NB4 (cell line): ENCODE results near the gene SAFB.

ENCODE experiments used
- DNase-seq: peaks from one replicate; pipeline ENCODE4 v3.0.0; 2010; ENCODE audit warnings: low read depth
- H3K4me3 ChIP-seq: one replicate; pipeline ENCODE4 v1.5.1; 2011; ENCODE audit warnings: mild to moderate bottlenecking, low read depth, low read length, moderate library complexity
- MYC ChIP-seq: IDR thresholded peaks from 2 replicates; pipeline ENCODE4 v1.6.1; 2011; ENCODE audit warnings: low read depth, low read length
- POLR2A ChIP-seq: IDR thresholded peaks from 2 replicates; pipeline ENCODE4 v1.6.1; 2011; ENCODE audit warnings: mild to moderate bottlenecking; ENCODE audit not compliant: insufficient read length; ENCODE audit errors: extremely low read depth
- TF ChIP-seq, protein P1 (sequence below): IDR thresholded peaks from 2 replicates; pipeline ENCODE4 v1.6.1; 2011; ENCODE audit warnings: low read depth, low read length
- TF ChIP-seq, protein P2 (sequence below): IDR thresholded peaks from one replicate; pipeline ENCODE4 v1.5.1; 2012; ENCODE audit warnings: low read depth, low read length

The SAFB gene

DNA sequence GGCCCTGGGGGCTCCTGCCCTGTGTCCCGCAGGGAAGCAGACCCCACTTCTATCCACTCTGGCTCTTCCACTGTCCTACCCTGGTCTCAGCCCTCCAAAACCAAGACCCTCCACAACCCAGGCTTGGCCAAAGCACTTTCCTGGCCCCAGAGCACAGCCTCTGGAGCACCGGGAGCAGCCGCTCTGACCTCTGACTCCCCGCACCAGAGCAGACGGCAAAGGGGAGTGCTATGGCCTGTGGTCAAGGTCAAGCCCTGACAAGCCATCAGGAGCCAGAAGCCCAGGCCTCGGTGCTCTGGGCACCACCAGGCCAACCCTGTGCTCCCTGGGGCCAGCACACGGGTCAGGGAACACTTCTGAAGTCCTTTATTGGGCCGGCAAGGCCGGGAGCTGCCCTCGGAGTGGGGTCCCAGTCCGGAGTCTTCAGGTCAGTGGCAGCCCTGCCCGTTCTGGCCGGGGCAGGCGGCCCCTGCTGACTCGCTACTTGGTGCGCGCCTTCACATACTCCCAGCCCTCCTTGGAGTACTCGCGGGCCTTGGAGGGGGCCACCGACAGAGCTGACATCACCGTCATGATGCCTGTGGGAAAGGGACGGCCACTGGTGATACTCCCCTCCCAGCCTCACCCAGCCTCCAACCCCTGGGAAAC is 55.3 kb downstream of the SAFB start:
- TF ChIP-seq MYC (no peak), POLR2A (no peak)
- TF ChIP-seq, protein P1, sequence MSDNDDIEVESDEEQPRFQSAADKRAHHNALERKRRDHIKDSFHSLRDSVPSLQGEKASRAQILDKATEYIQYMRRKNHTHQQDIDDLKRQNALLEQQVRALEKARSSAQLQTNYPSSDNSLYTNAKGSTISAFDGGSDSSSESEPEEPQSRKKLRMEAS = no peak
- TF ChIP-seq, protein P2, sequence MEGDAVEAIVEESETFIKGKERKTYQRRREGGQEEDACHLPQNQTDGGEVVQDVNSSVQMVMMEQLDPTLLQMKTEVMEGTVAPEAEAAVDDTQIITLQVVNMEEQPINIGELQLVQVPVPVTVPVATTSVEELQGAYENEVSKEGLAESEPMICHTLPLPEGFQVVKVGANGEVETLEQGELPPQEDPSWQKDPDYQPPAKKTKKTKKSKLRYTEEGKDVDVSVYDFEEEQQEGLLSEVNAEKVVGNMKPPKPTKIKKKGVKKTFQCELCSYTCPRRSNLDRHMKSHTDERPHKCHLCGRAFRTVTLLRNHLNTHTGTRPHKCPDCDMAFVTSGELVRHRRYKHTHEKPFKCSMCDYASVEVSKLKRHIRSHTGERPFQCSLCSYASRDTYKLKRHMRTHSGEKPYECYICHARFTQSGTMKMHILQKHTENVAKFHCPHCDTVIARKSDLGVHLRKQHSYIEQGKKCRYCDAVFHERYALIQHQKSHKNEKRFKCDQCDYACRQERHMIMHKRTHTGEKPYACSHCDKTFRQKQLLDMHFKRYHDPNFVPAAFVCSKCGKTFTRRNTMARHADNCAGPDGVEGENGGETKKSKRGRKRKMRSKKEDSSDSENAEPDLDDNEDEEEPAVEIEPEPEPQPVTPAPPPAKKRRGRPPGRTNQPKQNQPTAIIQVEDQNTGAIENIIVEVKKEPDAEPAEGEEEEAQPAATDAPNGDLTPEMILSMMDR = no peak
- DNase-seq = no peak
- no peak overlapping the region for H3K4me3 ChIP-seq

- peak overlapping the region; percentile 86 for H3K4me3 ChIP-seq
- DNase-seq = peak; percentile 21
- no peak for TF ChIP-seq POLR2A
- TF ChIP-seq MYC = peak; percentile 39
These were observed 56.6 kb downstream of the SAFB start for GRCh38 chr19:5679289-5680083.

DNA sequence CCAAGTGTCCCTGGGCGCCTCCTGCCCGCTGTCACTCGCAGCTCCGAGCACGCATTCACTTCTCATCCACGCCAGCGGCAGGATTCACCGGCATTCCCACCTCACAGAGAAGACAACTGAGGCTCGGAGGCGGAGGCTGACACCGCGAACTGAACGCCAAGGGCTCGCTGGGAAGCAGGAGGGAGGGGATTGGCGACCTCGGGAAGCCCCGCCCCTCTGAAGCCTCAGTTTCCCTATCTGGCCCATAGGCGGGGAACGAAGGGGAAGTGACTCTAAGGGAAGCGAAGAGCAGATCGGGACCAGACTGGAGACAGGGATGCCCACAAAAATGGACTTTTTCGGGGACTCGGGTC is 57.2 kb downstream of the SAFB start:
- TF ChIP-seq, protein P1 = no peak
- TF ChIP-seq MYC (no peak), POLR2A (no peak)
- TF ChIP-seq, protein P2 = no peak
- DNase-seq = no peak
- H3K4me3 ChIP-seq = peak overlapping the region; percentile 86

GRCh38 chr19:5680437-5681368 is 57.8 kb downstream of the SAFB start, which contains the start of the genes HSD11B1L and MICOS13:
TSS of gene HSD11B1L (plus strand) at chr19:5681027. CDS start at chr19:5684833, 3,806 bp downstream.
TSS of gene MICOS13 (minus strand) at chr19:5680516. CDS start at chr19:5680486, 30 bp downstream.
- DNase-seq = peak; percentile 97
- TF ChIP-seq POLR2A (peak; percentile 60), MYC (peak; percentile 79)
- TF ChIP-seq, protein P1 = peak; percentile 88
- TF ChIP-seq, protein P2 = no peak
- H3K4me3 ChIP-seq = peak within 1 kb of the TSS; percentile 86

- DNase-seq = no peak
- TF ChIP-seq MYC (no peak), POLR2A (no peak)
- TF ChIP-seq, protein P2 = no peak
- TF ChIP-seq, protein P1 = no peak
These were observed 58.7 kb downstream of the SAFB start for GRCh38 chr19:5681391-5682106.

More at GRCh38 chr19:5681391-5682106, 58.7 kb downstream of the SAFB start:
- H3K4me3 ChIP-seq = no peak overlapping the region
